ENCODE data around the gene GRID1. TPM values are rescaled to one million over a fixed set of nuclear protein-coding genes. Genes with fewer than 3 reads are reported as not detected.

The GRID1 gene
- total RNA-seq, 4 donors from 2014 or later = 1.4 to 4.9 (median 2.0) TPM

GRCh38 chr10:86401588-86402282 is 35.1 kb upstream of the GRID1 start:
- H3K4me3 ChIP-seq (ENCODE audit: low read depth, poor library complexity, severe bottlenecking) = peak overlapping the region; percentile 33
- DNase-seq (ENCODE audit: low spot score in 2 of 2) = peak in 1 of 2 donors; percentile 85
- WGBS, 2 donors = 5 to 6% methylated on average over 25 to 27 of the region's 27 CpGs
- TF ChIP-seq CTCF (IDR thresholded peaks at IDR 0.05) (no peak), POLR2A (IDR thresholded peaks at IDR 0.05) (no peak)
- intact Hi-C loops (cut with DNase I; ENCODE audit: low total_unique reads) = no loop called here

- H3K4me3 ChIP-seq (ENCODE audit: low read depth, poor library complexity, severe bottlenecking) = peak overlapping the region; percentile 33
- no peak for TF ChIP-seq CTCF (IDR thresholded peaks at IDR 0.05)
- no peak for TF ChIP-seq POLR2A (IDR thresholded peaks at IDR 0.05)
- intact Hi-C loops (cut with DNase I; ENCODE audit: low total_unique reads) = no loop called here
- peak in 1 of 2 donors; percentile 89 for DNase-seq (ENCODE audit: low spot score in 2 of 2)
- WGBS, 2 donors = 1 to 4% methylated on average over 43 to 50 of the region's 76 CpGs
Observed at GRCh38 chr10:86400705-86401587, 34.4 kb upstream of the GRID1 start.

DNA sequence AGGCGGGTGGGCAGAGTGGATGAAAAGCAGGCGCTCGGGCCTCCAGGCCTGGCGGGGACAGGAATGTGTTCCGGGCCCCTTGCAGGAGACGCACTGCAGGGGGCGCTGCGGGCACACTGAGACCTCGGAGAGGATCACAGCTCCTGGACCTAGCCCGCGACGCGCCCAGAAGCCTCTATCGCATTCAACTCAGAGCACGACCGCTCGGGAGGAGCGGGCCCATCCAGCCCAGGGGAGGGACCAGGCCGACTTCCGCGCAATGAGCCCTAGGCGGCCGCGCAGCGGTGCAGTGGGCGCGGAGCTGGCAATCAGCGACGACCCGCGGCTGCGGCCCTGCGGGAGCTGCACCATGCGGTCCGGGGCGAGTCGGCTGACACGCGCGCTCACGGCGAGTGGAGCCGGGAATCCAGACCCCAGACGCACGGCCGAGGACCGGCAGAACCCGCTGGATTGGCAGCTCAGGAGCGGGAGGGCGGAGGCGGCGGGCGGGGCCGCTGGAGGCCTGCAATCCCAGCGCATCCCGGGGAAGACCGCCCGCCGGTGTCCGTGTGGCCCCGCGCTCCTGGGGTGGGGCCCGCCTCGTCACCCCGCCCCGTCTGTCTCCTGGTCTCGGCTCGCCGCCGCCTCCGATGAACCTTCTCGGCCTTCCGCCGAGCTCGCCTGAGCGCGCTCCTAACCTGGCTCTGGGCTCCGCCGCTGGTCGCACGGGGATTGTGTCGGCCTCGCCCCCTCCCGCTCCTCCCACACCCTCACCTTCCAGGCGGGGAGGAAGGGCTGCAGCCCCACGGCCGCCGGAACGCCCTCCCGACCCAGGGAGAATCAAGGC is 33.5 kb upstream of the GRID1 start:
- WGBS, 2 donors = 0 to 1% methylated on average over 23 to 58 of the region's 90 CpGs
- TF ChIP-seq CTCF (IDR thresholded peaks at IDR 0.05) = peak in 1 of 3 donors; percentile 85
- TF ChIP-seq POLR2A (IDR thresholded peaks at IDR 0.05) = no peak
- H3K4me3 ChIP-seq (ENCODE audit: low read depth, poor library complexity, severe bottlenecking) = peak overlapping the region; percentile 33
- intact Hi-C loops (cut with DNase I; ENCODE audit: low total_unique reads) = loop anchor here (5.0 kb wide), 1 partner anchor 187 kb away; no protein-coding TSS in a partner anchor
- peak; percentile 91 to 98 for DNase-seq (ENCODE audit: low spot score in 2 of 2)

DNA sequence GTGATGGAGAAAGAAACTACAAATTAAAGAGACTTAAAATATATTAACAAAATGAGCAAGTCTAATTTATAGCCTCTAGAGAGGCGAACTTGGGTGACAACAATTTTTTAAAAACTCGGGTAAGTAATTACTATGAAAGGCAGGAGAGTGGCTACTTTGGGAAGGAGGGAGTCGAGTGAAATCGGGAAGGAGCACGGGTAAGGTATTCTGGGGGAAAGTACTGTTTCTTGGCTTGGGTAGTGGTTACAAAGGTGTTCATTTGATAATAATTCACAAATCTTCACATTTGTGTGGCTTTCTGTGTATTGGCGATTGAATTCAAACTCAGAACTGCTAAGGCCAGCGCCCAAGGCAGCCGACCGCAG is 32.9 kb upstream of the GRID1 start:
- intact Hi-C loops (cut with DNase I; ENCODE audit: low total_unique reads) = loop anchor here (5.0 kb wide), 1 partner anchor 188 kb away; no protein-coding TSS in a partner anchor
- no peak overlapping the region for H3K4me3 ChIP-seq (ENCODE audit: low read depth, poor library complexity, severe bottlenecking)
- WGBS, 2 donors = 32 to 36% methylated on average over 9 of the region's 9 CpGs
- no peak for TF ChIP-seq POLR2A (IDR thresholded peaks at IDR 0.05)
- no peak for DNase-seq (ENCODE audit: low spot score in 2 of 2)

- intact Hi-C loops (cut with DNase I; ENCODE audit: low total_unique reads) = loop anchor here (5.0 kb wide), 1 partner anchor 190 kb away; no protein-coding TSS in a partner anchor
- DNase-seq (ENCODE audit: low spot score in 2 of 2) = no peak
- 81% methylated on average over 7 of the region's 7 CpGs for WGBS, 2 donors
Observed at GRCh38 chr10:86397120-86397519, 30.5 kb upstream of the GRID1 start.

More at GRCh38 chr10:86397120-86397519, 30.5 kb upstream of the GRID1 start:
- H3K4me3 ChIP-seq (ENCODE audit: low read depth, poor library complexity, severe bottlenecking) = no peak overlapping the region
- no peak for TF ChIP-seq POLR2A (IDR thresholded peaks at IDR 0.05)
- no peak for TF ChIP-seq CTCF (IDR thresholded peaks at IDR 0.05)

All from lower leg skin (tissue), 4 donors.